NCI-H1436 (cell line): Measurements from ENCODE around the gene CFAP157.
A peak's percentile ranks its signal among the peaks of the same experiment; 100 is the strongest.
"Not testable (repeated sequence)": the region's sequence is repeated elsewhere in the genome, so short reads cannot be mapped to it uniquely, and the experiment has no call there.

Experiments used
- DNase-seq: peaks from one replicate; lab custom pipeline; 2025; lab: John Stamatoyannopoulos, UW

CFAP157 gene

GRCh38 chr9:127735530-127736185 is 28.9 kb downstream of the CFAP157 start:
- DNase-seq, result no peak

GRCh38 chr9:127738666-127739065 is 31.9 kb downstream of the CFAP157 start:
- no peak for DNase-seq

- DNase-seq, result no peak
Measured at GRCh38 chr9:127739614-127740330, 33.0 kb downstream of the CFAP157 start.

DNA sequence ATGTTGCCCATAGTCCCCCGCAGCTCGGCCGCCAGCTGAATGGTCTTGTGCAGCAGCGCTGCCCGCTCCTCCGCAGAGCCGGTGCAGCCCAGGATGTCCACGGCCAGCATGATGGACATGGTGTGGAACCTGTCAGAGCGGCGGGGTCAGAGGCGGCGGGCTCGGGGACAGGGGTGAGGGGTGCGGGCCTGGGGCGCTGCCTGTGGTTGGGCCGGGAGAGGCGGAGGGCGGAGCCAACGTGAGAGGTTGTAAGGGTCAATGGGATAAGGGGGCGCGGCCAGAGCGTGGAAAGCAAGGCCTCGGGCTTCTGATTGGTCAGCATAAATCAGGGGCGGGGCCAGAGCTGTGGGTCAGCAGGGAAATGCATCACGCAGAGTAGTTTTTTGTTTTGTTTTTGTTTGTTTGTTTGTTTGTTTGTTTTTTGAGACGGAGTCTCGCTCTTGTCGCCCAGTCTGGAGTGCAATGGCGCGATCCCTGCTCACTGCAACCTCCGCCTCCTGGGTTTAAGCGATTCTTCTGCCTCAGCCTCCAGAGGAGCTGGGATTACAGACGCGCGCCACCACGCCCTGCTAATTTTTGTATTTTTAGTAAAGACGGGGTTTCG is 35.1 kb downstream of the CFAP157 start:
- DNase-seq, result no peak

DNA sequence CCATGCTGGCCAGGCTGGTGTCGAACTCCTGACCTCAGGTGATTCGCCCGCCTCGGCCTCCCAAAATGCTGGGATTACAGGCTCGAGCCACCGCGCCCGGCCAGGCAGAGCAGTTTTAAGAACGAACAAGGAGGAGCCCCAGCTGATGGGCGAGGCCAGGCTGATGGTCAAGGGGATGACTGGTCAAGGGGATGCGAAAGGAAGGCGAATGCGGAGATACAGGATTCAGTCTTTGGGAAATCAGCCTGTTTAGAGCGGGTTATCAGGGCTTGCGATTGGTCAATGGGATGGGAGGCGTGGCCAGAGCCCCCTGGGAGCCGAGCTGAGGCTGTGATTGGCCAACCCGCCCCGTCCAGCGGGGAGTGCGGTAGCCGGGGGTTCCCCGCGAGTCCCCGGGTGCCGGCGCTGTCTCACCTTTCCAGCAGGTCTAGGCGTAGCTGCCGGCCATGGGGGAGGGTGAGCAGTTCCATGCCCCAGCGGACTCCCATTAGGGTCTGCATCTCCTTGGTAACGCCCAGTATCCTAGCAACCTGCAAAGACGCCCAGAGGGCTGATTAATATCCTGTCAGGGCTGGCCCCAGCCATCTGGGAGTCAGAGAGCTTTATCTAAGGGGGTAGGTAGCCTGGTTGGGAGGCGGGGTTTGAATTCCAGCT is 35.8 kb downstream of the CFAP157 start:
- DNase-seq, result peak; percentile 93

- DNase-seq, result no peak
Measured at GRCh38 chr9:127744398-127745110, 37.8 kb downstream of the CFAP157 start.

GRCh38 chr9:127746959-127747569 is 40.3 kb downstream of the CFAP157 start:
- DNase-seq, result no peak

DNA sequence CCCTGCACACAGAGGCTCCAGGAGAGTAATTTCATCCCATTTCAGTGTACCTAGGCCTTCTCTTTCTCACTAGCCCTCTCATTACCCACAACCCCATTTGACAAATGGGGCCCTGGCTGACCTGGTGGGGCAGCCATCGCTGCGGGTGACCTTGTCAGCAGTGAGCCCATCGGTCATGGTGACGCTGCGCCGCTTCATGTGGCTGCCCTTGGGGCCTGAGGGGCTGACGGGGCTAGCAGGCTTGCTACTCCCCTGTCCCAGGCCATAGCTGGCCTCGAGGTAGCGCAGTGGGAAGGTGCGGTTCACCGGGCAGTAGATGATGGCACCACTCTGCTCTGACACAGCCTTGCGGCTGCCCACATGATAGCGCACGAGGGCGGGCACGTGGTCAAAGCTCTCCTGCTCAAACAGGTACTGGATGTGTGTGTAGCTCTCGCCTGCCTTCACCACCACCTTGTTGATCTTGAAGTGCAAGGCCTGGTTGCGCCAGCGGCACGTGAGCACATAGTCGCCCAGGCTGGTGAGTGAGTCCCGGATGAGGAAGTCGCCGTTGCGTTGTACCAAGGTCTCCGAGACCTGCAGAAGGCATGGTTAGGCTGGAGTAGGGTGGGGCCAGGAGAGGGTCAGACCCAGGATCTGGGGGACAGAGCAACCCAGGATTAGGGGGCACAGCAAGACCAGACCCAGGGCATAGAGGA is 42.5 kb downstream of the CFAP157 start:
- no peak for DNase-seq

- DNase-seq, result no peak
Measured at GRCh38 chr9:127751269-127752054, 44.7 kb downstream of the CFAP157 start.

GRCh38 chr9:127753148-127753547 is 46.4 kb downstream of the CFAP157 start:
- no peak for DNase-seq

DNA sequence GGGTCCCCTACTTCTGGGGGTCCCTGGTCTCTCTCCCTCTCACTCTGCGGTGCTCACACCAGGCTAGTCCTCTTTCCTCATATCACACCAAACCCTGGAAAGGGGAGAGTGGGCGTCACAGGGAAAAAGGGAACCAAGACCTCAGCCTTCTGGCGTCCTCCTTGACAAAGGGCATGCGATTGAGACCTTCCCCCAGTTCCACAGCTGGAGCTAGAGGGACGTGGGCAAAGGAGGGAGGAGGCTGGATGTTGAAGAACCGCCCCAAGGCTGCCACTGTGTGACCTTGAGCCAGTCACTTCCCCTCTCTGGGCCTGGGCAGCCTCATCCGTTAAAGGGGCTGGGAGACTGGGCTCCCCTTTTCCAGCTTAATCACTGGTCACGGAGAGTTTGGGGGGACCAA is 46.8 kb downstream of the CFAP157 start:
- no peak for DNase-seq

DNA sequence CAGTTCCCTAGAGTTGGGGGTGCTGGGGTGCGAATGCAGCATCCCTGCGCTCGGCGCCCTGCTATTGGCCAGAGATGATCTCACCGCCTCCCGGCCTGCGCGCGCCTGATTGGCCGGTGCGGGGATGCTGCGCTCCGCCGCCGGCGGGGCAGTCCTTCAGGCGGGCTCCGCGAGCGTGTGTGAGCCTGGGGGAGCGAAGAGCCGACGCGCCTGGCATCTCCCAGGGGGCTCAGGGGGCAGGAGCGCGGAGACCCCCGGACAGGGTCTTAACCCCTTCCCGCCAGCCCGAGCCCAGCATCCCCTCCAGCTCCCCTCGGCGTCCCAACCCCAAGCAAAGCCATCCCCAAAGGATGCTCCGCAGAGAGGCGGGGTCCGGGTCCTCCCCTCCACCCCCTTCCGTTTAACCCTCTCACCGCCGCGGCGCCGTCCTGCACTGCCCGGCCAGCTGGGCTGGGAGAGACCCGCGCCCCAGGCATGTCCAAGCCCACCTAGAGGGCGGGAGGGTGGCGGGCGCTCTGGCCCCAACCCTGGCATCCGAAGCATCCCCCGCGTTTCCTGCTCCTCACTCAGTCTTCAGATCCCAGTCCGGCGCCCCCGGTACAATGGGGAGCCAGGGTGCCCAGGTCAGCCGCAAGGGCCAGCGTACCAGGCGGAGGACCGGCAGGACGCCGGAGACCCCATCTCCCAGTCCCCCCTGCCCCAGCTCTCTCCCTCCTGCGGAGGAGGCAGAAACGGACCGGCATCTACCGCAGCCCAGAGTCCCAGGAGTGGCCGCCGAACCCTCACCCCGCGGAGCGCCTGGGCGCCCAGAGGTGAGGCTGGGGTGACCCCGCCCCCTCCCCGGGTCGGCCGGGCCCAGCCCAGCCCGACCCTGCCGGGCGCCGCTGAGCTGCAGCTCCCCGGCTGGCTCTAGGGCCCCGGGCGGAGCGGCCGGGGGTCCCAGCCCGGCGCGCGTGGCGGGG is 47.6 kb downstream of the CFAP157 start:
- peak; percentile 23 for DNase-seq

DNA sequence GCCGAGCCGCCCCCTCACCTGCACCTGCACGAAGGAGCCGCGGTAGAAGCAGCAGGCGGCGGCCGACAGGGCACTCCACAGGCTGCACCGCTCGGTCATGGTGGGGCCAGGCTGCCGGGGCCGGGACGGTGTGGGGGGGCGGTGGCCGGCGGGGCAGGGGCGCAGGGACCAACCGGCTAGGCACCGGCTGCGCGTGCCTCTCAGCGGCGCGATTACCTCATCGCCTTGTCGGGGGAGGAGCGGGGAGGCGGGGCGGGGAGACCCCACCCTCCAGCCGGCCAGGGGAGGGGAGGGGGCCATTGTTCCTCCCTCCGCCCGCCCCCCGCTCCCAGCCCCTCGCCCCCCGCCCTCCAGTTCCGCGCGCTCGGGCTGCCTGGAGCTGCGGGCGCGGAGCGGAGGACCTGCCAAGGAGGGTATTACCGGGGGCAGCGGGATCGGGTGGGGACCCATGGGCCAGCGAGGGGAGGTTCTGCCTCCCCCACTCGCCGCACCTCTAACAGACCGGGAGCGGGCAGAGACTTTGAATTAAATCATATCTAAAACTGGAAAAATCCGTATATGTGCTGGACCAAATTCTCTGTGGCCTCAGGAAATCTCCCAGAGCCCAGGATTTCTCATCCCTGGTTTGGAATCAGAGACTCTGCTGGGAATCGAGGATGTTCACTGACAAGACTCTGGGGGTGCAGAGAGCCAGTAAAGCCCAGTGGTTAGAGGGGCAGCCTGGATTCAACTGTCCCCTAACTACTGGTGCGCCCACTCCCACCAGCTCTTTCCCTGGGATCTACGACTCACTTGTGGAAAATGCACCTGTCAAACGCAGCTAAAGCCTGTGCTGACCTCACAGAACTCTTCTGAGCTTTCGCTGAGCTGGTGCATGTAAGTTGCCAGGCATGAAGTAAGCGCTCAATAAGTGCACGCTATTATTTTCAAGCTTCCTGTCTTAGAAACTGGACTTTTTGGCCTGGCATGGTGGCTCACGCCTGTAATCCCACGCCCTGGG is 48.6 kb downstream of the CFAP157 start:
- DNase-seq, result peak; percentile 46

DNA sequence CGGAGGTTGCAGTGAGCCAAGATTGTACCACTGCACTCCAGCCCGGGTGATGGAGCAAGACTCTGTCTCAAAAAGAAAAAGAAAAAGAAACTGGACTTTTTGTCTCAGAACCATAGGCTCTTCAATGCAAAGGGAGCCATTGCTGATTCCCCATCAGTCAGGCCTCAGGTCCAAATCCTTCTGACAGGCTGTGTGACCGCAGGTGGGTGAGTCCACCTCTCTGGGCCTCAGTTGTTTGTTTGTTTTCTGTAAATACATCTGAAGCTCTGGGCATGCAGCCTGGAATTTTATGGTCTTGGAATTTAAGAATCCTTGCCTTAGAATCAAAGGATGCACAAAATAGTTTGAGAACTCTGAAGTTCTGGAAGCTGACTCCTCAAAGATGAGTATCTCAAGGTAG is 49.4 kb downstream of the CFAP157 start:
- DNase-seq, result no peak

DNA sequence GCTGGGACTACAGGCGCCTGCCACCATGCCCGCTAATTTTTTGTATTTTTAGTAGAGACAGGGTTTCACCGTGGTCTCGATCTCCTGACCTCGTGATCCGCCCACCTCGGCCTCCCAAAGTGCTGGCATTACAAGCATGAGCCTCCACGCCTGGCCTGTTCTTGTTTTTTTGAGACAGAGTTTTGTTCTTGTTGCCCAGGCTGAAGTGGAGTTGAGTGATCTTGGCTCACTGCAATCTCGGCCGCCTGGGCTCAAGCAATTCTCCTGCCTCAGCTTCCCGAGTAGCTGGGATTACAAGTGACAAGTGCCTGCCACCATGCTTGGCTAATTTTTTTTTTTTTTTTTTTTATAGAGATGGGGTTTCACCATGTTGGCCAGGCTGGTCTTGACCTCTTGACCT is 50.0 kb downstream of the CFAP157 start:
- not testable (repeated sequence) for DNase-seq

DNA sequence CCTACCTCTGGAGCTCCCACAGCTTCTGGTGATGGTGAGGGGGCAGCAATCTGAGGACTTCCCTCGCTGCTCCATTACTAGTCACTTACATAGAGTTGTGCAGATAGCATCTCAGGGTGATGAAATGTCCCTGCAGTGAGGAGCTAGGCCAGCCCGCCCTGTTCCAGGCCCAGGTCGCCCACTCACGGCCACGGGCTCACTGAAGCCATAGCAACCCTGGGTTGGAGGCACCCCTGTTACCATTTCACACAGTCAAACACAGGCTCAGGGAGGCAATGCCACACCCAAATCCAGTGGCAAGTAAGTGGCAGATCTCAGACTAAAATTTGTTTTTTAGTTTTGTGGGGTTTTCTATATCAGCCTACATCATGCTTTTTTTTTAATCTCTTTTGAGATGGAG is 52.1 kb downstream of the CFAP157 start:
- DNase-seq, result no peak

- DNase-seq, result no peak
Measured at GRCh38 chr9:127761061-127761460, 54.3 kb downstream of the CFAP157 start.

- DNase-seq, result no peak
Measured at GRCh38 chr9:127761491-127761956, 54.7 kb downstream of the CFAP157 start.
